AG10803 (cell line): ENCODE data around the gene PLD4.
"Not testable (repeated sequence)": the region's sequence is repeated elsewhere in the genome, so short reads cannot be mapped to it uniquely, and the experiment has no call there.

ENCODE experiments used
- DNase-seq: peaks from one replicate; pipeline ENCODE4 v3.0.0; 2010; ENCODE audit warnings: low read depth
- H3K4me3 ChIP-seq: 2 replicates; pipeline ENCODE4 v1.5.1; 2011; ENCODE audit warnings: mild to moderate bottlenecking, low read length, control low read depth
- CTCF ChIP-seq: conservative IDR thresholded peaks from 2 replicates; pipeline ENCODE4 v1.5.1; 2011; ENCODE audit warnings: mild to moderate bottlenecking, low read length, control low read depth, inconsistent platforms

PLD4 gene

GRCh38 chr14:104887623-104888488, 36.8 kb upstream of the PLD4 start:
- TF ChIP-seq CTCF: no peak
- no peak overlapping the region for H3K4me3 ChIP-seq
- no peak for DNase-seq

DNA sequence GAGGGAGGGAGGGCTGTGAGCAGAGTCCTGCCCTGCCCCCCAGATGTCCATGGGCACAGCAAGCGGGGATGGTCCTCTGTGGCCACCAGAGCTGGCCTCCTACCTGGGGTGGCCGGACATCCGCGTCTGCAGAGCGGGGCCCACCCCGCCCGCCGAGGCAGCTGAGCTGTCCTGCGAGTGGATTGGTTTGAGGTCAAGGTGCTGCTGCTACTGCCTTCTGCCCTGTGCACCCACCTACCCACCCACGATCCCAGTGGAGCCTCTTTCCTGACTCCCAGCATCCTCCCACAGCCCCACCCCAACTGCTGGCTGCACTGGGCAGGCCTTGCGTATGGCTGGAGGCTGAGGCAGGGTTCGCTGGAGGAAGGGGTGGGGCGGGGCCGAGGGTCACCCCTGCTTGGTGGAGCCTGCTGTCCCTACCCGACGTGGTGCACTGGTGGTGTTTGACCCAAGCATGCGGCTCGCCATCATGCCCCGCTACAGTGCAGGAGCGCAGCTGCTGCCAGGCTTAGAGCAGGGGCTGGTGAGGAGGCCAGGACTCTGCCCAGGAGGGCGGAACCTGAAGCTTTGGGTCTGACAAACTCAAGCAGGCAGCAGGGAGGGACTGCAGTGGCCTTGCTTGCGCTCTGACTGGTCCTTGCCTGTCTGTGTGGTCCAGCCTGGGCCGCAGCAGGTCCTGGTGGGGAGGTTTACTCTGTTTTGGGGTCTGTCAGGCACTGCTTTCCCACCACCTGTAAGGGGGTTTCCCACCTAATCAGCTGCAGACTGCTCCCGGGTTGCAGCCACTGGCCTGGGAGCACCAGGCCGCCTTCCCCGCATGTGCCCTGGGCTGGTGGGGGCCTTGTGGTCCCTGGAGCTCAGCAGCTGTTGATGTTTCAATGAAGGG, 35.9 kb upstream of the PLD4 start:
- no peak for TF ChIP-seq CTCF
- no peak overlapping the region for H3K4me3 ChIP-seq
- no peak for DNase-seq

GRCh38 chr14:104889375-104889757, 35.3 kb upstream of the PLD4 start:
- TF ChIP-seq CTCF: no peak

GRCh38 chr14:104890292-104890691, 34.4 kb upstream of the PLD4 start:
- DNase-seq, H3K4me3 ChIP-seq: not testable (repeated sequence)

More at GRCh38 chr14:104889375-104889757, 35.3 kb upstream of the PLD4 start:
- H3K4me3 ChIP-seq: no peak overlapping the region
- DNase-seq: no peak

DNA sequence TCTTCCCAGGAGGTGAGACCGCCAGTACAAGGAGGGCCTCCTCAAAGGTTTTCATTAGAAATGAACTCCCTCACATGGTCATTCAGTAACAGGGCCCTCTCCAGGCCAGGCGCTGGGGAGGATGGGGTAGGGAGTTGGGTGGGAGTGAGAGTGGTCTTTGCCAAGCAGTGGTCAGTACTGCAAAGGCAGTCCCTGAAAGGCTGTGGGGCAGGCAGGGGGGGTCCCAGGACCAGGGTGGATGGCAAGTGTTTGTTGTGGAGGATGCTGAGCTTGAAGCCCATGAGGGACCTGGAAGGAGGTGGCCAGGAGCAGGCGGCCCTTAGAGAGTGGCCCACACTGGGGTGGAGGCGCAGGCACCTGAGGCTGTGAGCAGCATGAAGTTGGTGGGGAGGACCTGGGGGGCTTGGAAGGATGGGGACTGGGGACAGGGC, 33.5 kb upstream of the PLD4 start:
- TF ChIP-seq CTCF: no peak
- H3K4me3 ChIP-seq: no peak overlapping the region
- DNase-seq: no peak

DNA sequence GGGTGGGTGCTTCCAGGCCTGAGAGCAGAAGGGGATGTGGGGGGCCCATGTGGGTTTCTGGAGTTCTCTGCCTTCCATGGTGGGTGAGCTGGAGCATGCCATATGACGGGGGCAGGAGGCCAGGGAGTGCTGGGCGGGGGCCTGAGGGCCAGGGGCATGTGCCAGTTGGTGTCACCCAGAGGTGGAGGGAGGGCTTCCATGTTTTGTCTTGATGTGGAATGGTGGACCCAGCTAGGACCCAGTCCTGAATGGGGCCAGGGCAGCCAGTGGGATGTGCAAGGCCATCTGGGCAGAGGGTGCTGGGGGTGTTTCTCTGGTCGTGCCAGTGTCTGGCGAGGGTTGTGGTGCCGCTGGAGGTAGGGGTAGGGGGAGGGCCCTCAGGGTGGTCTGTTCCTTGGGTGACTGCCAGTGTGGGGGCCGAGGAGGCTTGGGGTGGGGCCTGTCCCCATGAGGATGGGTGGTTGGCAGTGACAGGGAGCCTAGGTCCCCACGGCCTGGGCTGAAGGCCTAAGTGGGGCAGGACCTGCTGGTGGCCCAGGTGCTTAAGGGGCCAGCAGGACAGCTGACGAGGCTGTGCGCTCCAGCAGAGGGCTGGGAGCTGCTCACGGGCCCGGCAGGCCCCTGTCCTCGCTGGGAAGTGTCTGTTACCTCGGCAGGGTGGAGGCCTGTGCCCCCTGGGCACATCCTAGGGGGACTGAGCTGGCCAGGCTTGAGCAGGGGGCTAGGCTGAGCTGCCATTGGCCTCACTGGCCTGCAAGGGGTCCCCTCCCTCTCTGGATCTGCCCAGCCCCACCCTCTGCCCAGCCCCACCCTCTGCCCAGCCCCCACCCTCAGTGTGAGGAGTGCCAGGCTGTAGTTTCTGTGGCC, 32.8 kb upstream of the PLD4 start:
- H3K4me3 ChIP-seq: no peak overlapping the region
- DNase-seq: no peak
- TF ChIP-seq CTCF: no peak
